HG03097 (cell line): ENCODE measurements around the gene TTC39A.
"Not testable (repeated sequence)": the region's sequence is repeated elsewhere in the genome, so short reads cannot be mapped to it uniquely, and the experiment has no call there.

ENCODE experiments used
- ATAC-seq: cut with Tn5 transposase; IDR thresholded peaks from one replicate; pipeline ENCODE4 v1.9.1; 2021; ENCODE audit not compliant: unreplicated experiment, low FRiP score

The TTC39A gene

DNA sequence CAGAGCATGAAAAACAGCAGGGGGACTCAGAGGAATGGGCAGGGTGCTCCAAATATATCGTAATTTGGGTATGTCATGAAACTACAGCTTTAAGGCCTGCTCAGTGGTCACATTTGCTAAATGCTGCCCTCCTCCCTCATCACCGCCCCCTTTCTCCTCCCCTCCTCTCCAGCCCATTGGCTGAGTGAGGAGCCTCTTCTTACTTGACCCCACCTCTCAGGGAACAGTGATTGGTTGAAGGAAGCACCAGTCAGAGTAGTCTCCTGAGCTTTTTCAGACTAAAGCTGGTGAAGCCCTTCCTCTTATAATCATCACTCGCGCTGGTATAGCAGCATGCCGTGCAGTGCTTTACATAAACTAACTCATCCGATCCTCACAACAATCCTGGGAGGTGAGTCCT, 10.0 kb upstream of the TTC39A start:
- ATAC-seq = no peak

DNA sequence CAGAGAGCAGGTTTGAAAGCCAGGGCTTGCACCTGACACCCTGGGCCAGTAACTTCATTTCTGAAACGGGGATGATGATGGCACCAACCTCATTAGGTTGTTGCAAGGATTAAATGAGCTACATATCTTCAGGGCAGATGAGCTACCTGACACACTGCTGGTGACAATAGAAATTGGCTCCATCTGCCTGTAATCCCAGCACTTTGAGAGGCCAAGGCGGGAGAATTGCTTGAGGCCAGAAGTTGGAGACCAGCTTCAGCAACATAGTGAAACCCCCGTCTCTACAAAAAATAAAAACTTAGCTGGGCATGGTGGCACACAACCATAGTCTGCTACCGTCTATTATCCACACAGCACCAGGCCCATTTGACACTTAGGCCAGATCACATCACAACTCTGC, 6.3 kb upstream of the TTC39A start:
- no peak for ATAC-seq

DNA sequence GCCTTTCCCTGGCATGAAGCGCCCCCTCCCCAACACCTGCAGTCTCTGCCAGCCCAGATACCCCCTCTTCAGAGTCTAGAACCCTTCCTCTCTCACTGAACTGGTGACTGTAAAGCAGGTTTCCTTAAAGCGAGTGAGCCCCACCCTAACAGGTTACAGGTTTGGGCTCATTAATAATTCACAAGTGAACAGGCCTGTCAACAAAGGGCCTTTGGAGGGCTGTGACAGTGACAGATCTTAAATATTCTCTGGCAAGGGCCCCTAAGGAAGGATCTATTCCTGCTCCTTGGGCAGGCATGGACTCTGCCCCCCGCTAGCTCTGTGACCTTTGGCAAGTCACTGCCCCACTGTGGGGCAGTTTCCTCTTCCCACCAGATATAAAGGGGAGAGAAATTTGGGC, 5.6 kb upstream of the TTC39A start:
- ATAC-seq = no peak

DNA sequence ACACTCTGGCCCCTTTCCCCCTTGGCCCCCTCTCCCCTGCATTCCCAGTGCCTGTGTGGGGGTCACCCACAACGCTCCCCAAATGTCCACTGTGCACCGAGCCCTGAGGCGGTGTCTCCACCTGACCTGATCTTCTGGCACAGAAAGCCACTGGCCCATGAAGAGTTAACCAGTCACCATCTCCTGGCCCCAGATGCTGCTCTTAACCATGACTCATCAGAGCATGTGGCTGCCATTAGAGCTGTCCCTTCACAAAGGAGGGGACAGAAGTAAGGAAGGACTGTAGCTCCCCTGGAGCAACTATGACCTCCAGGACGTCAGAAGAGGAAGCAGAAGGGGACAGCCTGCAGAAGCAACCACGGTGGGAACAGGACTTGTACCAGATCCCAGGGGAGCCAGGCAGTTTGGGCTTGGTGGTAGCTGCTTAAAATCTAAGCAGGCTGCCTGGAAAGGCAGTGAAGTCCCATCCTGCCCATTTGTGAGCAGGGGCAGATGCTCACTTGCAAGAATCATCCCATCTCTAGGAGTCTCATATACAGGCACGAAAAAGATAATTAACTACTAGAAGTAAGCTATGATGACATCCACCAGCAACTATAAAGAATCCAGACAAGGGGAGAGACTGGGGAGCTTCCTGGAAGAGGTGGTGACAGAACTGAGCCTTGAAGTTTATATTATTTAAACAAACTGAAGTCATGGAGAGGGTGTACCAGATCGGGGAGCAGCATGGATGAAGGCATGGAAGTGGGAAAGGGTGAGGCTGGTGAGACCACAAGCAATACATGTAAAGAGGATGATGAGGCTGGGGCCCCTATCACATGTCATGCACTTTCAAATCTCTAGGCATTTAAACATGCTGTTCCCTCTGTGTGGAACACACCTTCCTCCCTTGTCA, 1.1 kb upstream of the TTC39A start:
- ATAC-seq = no peak

DNA sequence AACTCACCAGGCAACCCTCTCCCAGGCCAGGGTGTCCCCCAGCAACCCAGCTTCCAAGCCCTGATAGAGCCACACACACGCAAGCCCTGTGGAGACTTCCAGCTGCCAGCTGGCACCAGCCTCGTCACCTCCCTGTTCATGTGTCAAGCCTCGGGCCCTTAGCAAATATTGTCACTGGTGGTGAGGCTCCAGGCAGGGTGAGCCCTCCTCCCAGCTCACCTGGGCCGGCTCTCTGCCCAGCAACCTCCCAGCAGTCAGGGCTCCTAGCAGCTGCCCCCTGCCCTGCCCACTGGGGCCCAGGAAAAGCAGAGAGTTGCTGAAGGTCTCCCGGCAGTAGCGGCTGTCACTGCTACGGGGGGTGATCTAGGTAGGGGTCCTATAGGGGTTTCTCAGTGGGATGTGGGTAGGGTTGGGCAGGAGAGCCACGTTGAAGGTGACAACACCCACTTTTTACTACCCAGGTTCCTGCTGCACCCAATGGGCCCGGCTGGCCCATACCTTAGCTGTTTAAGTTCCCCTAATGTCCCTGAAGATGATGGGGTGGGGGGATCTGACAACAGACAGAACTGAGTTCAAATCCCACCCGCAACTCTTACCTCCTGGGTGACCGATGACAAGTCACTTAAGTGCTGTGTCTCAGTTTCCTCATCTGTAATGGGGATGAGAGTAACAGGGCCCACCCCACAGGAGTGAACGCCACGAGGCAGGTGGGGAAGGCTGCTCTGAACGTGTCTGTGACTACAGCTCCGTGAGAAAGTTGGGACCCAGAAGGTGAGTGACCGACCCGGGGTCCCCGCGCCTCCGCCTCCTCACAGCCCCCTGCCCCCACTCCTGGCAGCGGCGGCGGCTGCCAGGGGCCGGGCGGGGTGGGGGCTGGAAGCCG, 678 bp downstream of the TTC39A start:
- ATAC-seq = no peak

DNA sequence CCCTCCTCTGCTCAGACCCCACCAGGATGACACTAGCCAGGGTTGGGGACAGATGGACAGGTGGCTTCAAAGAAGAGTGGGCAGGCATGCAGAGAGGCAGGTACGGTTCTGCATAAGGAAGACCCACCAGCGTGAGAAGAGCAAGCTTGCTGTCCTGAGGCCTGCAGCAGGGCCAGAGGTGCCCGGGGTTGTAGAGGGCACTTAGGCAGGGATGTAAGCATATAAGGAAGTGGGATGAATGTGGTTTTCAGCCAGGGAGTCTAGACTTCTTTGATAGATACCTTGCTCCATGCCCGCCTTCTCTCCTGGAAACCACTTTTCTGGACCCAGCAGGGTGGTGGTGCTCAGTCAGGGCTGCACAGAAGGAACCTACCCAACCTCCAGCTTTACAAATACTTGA, 1.4 kb downstream of the TTC39A start:
- ATAC-seq = no peak

DNA sequence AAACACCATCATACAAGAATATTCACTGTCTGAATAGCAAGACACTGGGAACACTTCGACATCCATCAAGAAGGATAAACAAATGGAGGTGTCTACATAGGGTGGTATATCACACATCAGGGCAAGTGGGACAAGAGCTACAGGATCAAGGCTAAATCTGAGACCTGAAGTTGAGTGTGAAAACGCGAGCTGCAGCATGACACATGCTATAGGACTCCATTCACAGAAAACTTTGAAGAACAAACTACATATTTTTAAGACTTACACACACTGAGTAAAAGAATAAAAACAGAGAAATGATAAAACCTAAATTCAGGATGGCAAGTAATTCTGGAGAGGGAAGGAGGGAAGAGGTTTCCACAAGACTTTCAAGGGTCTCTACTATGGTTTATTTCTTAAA, 2.1 kb downstream of the TTC39A start:
- ATAC-seq = no peak

DNA sequence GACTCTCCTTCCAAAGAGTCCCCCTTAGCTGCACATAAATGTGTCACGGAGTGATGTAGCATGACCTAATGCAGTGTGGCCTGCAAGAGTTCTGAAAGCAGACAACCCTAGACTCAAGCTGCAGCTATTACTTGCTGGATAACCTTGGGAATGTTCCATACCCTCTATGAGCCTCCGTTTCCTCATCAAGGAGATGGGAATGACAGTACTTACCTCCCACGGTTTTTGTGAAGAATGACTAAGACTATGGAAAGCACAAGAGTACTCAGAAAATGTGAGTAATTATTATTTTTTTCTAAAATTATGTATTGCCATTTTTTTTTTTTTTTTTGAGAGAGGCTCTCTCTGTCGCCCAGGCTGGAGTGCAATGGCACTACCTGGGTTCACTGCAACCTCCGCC, 3.0 kb downstream of the TTC39A start:
- ATAC-seq = no peak

DNA sequence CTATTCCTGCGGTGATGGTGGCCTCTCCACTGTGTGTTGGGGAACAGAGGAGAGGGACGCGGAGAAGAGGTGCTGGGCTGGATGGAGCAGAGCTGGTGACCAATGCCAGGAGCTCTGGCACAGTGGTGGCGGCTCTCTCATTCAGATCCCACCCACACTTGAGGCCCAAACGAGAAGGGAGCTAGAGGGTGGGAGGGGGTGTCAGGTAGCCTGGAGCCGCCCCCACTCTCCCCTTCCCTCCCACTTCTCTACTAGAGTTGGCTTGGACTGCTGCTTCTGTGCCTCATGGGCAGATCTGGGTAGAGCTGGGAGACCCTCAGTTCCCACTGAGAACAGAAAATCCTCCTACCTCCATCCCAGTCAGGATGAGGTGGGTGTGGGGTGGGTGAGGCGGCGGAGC, 3.5 kb downstream of the TTC39A start:
- no peak for ATAC-seq

DNA sequence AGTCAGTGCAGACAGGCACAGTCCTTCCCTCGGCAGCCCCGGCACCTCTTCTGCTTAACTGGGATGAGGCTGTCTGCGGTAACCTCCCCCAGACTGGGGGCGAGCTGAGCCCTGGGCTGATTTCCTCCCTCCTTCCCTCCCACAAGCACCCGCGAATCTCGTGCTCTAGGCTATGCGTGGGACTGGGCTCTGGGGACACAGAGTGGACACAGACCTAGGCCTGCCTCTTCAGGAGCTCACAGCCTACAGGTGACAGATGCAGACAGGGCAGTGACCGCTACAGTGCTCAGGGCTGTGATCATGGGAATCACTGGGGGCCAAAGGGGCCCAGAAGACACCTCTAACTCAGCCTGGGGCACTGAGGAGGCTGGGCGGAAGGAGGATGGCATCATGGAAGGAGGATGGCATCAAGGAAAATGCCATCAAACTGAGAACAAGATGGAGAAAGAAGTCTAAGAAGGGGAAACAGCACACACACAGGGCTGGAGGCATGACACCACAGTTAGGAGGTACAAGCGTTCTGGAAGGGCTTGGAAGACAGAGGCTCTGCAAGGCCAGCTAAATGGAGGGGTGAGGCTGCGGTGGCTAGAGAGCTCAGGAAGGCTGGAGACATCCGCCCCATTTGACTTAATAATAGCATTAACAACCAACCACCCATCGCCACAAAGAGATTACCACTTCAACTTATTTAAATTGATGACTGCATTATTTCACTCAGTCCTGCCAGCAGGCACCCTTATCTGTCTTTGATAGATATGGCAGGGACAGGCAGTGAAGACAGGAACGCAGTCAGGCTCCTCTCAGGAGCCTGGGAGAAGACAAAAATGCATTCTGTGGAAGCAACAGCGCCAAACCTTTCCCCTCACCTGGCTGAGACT, 4.2 kb downstream of the TTC39A start:
- ATAC-seq = no peak

DNA sequence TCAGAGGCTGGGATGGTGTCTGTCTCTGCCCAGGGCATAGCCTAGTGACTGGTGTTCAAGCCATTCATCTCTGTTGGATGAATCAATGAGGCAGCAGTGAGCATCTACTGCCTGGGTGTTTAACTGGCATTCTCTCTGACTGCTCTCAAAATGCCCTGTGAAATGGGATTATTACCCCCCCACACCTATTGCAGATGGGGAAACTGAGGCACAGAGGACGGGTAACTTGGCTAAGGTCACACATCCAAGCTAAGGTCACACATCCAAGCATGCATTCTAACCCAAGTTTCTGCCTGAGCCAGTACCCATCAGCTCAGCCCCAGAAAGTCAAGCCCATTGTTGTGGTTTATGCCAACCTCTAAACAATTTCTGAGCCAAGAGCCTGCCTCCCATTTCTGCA, 5.0 kb downstream of the TTC39A start:
- ATAC-seq = no peak

DNA sequence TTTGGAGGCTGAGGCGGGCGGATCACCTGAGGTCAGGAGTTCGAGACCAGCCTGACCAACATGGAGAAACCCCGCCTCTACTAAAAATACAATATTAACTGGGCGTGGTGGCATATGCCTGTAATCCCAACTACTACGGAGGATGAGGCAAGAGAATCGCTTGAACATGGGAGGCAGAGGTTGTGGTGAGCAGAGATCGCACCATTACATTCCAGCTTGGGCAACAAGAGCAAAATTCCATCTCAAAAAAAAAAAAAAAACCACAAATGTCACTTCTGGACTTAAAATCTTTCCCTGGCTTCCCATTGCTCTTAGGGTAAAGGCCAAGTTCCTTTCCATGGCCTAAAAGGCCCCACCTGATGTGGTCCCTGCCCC, 5.4 kb downstream of the TTC39A start:
- ATAC-seq = not testable (repeated sequence)

DNA sequence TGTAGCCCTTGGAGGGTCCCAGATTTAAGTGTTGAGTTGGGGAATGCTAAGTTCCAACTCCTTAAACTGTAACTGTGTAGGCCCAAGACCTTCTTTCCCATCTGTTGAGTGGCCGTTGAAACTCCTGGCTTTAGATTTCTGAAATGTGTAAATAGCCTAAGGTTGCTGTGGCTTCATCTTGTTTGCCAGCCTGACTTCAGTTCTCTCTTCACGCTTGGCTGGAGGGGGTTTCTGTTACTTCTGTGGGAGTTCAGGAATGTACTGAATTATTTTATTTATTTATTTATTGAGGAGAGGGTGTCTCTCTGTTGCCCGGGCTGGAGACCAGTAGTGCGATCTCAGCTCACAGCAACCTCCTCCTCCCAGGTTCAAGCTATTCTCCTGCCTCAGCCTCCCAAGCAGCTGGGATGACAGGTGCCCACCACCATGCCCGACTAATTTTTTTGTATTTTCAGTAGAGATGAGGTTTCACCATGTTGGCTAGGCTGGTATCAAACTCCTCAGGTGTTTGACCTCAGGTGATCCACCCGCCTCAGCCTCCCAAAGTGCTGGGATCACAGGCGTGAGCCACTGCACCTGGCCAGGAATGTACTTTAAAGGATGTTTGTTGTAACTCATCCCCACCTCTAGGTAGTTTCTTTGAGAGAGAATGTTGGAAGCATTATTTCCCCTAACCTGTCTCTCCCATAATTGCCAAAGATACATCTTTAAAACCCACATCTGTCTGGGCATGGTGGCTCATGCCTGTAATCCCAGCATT, 5.9 kb downstream of the TTC39A start:
- no peak for ATAC-seq

DNA sequence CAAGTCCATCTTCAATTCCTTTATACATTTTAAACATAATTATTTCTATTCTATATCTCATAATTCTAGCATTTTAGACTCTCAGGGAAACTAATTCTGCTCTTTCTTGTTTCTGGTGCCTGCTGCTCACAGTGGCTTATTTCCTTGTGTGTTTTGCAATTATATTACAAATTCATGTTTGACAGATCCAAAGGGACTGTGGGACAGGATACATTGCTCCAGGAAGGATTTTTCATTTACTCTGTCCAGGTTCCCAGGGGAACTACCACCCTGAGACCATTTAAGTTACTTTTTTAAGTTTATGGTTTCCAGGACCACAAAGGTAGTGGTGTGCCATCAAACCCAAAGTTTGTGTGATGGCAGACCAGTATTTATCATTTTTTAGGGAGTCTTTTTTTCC, 6.6 kb downstream of the TTC39A start:
- ATAC-seq = no peak

DNA sequence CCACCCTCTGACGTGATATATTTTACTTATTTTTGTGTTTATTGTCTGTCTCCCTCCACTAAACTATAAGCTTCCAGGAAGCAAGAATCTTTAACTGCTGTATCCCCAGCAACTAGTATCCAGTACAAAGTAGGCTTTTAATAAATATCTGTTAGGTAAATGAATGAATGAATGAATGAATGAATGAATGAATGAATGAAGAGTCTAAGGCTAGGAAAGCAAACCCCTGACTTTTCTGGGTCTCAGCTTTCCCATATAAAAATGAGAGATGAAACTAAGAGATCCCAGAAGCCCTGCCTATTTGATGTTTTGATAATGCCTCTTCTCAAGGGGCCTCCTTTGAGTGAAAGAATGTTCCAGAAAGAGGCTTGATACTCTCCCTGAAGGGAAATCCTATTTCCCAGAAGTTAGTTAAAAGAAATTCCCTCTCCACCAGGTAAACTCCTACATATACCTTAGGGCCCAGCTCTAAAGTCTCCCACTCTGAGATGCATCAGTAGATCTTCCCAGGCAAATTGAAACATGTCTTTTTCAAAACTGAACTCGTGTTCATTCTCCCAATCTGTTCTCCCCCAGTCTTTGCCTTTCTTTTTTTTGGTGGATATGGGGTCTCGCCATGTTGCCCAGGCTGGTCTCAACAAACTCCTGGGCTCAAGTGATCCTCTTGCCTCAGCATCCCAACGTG, 7.8 kb downstream of the TTC39A start:
- no peak for ATAC-seq

DNA sequence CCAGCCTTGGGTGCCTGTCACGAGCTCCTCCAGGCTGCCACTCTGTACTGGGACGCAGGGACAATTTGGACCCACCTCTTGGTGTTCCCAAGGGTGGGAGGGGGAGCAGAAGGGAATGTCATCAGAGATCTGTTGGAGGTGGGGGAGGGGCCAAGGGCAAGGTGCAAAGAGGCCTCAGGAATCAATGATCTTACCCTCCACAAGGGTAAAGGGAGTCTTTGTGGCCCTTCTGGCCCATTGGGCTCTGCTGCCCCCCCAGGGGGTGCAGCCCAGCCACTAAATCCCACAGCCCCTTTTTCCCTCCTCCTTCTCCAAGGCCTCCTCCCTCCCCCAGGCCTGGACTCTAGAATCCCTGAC, 8.5 kb downstream of the TTC39A start:
- no peak for ATAC-seq

DNA sequence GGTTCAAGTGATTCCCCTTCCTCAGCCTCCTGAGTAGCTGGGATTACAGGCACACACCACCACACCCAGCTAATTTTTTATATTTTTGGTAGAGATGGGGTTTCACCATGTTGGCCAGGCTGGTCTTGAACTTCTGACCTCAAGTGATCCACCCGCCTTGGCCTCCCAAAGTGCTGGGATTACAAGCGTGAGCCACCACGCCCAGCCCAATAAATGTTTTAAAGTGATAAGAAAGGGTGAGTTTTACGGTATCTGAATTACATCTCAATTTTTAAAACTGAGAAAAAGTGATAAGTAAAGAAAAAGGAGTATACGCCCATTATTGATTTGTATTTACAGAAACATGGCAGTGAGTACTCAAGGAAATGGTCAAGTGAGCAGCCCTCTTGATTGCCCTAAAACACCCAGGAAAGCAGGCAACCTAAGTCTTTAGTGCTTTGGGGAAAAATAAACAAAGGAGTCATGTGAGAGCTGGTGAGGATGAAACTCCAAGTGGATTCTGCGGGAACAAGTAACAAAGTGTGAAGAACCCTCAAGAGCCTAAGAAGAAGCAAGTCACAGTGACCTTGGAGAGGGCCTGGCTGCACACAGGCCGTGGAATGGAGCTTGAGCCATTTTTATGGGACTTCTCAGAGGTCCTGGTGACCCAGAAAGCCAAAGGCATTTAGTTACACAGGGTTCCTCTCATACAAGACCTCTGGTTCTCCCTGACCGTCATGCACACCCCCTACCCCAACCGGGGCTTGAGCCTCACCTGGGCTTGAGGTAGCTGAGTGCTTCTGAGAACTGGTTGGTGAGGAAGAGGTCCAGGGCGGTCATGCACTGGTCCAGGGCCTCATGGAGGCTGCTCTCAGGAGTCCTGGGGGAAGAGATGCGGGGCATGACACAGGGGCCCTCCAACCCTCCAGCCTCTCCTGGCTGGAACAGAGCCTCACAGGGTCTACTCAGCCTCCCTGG, 9.1 kb downstream of the TTC39A start:
- no peak for ATAC-seq

DNA sequence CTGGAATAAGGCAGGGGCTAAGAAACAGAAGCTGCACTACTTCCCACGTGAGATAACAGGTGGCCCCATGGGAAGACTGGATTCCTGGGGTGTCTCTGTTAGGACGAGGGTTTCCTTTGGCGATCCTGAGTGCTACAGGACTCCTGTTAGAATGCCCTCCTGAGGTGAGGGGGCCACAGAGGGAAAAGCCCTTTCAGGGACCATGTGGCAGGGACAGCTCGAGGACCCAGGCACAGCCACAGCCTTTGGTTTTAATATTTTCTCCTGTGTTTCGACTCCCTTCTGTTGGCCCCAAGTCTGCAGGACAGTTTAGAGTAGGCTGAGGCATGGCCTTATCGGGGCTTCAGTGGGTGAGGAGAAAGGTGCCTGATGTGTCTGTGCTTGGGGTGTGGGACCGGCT, 12.6 kb downstream of the TTC39A start:
- ATAC-seq = no peak

DNA sequence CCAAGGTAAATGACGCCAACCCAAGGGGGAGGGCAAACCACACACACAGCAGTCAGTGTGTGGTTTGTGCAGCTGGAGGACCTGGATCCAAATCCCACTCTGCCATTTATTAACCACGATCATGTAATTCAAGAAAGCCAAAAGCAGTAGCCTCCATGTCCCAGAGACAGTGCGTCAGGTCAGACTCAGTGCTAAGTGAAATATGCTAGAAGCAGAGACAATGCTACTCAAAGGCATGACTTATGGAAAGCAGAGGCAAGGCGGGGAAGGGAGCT, 13.6 kb downstream of the TTC39A start:
- no peak for ATAC-seq
